SW 1271 (cell line): Measurements from ENCODE around the gene ZNF385B.
"Not testable (repeated sequence)": the region's sequence is repeated elsewhere in the genome, so short reads cannot be mapped to it uniquely, and the experiment has no call there.

Experiments used
- DNase-seq, 2 experiments: peaks; one replicate each; lab custom pipeline; 2025; lab: John Stamatoyannopoulos, UW

ZNF385B gene

DNA sequence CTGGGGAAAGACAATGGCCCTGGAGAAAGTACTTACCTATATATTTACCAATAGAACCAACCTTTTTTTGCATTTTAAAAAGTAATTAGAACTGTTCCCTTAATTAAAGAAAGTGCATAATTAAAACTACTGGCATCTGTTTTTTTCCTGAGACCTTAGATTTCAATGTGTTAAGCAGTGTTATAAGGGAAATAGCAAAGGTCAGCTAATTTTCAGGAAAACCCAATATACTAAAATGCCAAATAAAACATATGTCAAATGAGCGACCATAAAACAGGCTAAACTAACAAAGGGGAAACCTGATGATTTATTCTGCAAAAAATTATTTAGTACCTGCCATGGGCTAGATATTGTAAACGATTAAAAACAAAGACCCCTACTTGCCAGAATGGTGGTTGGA, 372.8 kb downstream of the ZNF385B start:
- no peak for DNase-seq

DNA sequence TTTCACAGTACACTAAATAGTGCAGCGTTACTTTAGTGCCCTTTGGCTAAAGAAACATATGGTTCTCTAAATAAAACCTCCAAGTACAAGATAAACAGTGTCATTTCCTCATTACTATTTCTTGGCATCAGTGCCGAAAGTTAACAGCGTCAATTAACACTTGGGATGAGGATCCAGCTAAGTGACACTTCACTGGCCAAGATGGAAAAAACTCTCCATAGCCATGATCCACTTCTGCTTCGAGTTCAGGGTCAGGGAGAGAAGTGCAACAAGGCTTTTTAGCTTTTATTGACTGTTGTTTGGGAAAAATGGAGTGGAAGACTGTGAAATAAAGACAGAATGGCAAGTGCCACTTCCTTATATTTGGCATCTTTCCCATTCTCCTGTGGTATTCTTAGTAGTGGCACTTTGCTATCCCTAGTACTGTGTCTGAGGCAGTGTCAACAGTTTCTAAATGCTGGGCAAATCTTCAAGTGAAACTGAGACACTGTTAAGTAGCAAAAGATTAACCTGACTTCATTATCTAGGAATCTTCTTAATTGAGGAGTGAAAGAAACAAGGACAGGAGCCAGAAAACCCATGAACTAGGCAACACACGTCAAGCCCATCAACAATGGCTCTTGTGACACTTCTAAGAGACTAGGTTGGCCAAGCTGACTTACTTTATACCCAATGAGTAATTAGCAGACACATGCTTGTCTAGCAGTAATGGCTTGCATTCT, 374.2 kb downstream of the ZNF385B start:
- no peak for DNase-seq

DNA sequence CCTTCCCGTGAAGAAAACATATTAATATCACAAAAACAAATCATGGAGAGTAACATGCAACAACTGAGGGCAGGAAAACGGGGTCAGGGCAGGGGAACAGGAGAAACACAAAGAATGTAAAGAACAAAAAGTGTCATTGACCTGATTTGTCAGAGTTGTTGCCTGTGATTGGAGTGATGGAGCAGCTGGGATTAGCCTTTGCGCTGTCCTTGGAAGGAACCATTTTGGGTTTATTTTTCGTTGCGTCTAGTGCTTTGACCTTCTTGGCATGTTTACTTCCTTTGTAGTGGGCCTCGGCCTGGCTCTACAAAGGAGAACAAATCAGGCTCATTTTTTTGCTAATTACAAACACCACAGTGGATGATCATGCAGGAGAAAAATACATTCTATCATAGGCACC, 378.3 kb downstream of the ZNF385B start:
- no peak for DNase-seq

DNA sequence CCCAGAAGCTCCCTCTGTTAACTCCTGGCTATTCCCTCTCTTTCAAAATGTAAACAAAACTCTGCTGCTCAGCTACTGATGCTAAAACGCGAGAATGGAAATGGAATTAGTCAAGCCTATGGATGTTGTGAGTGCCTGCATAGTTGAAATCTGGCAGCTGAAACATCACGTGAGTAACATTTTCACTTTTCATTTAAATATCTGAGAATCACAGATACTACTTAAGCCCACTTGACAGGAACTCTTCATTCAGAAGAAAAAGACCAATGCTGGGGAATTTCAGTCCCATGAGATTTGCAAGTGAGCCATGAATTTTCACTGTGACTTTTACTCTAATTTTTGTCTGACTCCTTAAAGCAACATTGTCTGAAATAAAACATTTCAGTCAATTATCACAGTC, 381.5 kb downstream of the ZNF385B start:
- no peak for DNase-seq

DNA sequence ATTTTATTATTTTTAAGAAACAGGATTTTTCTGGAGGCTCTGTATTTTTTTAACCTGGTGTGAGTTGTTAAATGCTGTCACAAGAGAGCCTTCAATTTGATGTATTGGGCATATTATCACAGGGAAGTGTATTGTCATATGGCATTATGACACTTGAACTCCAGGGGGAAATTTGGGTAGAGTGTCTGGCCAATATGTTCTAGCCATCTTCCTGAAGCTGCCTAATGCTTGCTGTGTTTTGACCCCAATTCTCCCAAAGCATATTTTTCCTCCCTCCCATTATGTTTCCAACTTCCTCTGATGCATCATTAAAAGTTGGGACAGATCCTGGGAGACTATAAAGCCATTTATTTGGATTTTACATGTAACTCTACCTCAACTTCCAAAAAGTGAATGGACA, 382.6 kb downstream of the ZNF385B start:
- DNase-seq = no peak

DNA sequence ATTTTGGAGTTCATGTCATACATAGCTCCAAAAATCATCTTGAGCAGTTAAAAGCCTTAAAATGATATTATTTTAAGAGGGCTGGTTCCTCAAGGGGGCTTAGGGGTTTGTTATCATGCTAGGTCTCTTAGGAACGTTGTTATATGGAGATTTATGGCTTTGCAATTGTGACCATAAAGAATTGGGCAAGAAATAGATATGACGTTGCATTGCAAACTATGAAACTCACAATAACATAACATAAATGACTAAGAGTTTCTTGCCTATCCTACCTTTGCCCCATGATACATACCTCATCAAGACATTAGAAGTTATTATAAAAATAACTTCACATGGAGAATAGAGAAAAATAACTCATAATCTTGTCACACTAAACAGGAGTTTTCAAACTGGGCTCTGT, 390.4 kb downstream of the ZNF385B start:
- no peak for DNase-seq

DNA sequence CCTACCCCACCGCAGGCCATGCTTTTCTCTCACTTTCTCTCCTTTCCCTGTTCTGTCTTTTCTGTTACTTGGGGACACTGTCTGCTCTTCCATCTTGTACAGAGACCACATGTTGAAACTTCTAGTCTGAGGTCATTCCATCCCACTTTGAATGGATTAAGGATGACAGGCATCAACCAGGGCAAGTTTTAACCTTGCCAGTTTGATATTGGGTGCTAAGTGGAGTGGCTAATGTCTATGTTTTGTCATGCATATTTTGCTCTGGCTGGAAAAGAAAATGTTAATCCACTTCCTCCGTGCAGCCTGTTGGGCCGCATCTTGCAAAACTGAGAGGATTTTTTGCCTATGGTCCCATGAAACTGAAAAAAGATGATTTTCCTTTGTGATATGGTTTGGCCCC, 391.3 kb downstream of the ZNF385B start:
- no peak for DNase-seq

DNA sequence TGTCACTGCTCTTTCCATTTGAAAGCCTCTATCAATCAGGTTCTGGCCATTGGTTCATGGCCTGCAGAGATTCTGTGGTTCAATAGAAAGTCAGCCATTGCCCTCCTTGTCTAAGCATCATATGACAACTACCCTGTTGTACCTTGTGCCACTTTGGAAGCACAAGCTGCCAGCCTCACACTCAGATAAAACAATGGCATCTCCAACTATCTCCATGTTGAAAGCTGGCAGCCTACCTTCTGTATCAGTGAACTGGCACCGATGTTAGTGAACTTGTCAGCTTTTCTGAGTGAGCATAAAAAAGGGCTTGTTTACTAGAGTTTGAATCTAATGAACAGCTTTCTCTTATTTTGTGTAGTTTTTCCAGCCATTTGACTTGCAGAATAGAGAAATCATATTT, 393.5 kb downstream of the ZNF385B start:
- no peak for DNase-seq

DNA sequence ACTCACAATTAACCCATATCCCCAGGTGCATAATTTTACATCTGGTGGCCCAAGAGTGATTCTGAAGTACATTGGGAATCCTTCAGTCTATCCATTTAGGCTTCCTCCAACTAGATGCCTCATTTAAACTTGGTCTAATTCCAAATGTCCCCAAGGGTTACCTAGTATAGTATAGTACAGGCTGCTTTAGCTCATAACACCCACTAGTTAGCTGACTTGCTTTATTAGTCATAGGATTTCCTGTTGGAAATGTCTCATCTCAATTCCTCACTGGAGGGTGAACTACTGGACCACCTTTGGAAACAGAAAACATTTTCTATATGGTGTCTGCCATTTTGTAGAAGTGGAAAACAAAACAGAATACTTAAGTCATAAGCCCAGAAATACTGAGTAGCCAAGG, 394.3 kb downstream of the ZNF385B start:
- no peak for DNase-seq

DNA sequence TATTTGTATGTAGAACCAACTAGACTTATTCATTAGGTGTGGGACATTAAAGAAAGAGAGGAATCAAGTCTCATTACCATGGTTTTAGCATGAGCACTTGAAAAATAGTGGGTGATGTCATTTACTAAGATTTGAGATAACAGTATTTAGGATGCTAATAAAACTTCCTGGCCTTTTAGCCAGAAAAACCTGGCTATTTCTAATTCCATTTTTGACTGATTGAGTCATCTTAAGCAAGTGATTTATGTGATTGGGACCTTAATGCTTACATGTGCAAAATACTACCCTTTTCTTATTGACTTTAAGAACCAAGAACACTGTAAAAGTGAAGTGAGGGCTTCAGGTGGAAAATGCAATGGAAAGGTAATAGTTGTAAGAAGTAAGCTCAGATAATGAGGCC, 400.0 kb downstream of the ZNF385B start:
- no peak for DNase-seq

DNA sequence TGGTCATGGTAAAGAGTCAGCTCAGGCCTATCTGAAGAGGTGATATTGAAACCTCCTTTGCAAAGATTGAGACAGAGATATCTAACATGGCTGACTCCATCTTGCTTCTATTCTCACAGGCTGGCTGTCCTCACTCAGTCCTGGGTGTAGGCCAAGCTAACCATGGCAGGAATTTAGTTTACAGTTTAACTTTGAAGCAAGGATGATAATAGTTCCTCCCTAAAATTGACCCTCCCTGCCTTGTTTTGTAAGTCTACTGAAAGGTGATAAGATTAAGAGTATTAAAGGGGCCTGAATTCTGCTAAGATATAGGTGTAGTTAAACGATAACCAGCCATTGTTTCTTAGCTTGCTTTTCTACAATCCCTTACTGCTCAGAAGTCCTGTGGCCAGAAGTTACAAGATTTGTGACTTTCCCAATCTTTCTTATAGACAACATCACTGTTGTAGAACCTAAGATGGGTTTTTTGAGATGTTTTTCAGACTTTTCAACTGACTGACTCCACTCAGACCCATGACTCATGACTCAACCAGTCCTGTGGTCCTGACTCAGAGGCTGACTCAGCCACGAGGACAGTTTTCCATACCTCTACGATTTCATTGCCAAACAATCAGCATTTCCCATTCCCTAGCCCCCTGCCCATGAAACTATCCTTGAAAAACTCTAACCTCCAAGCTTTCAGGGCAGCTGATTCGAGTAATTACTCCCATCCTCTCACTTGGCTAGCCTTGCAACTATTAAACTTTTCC, 401.1 kb downstream of the ZNF385B start:
- peak in 1 of 2 experiments; percentile 47 for DNase-seq

DNA sequence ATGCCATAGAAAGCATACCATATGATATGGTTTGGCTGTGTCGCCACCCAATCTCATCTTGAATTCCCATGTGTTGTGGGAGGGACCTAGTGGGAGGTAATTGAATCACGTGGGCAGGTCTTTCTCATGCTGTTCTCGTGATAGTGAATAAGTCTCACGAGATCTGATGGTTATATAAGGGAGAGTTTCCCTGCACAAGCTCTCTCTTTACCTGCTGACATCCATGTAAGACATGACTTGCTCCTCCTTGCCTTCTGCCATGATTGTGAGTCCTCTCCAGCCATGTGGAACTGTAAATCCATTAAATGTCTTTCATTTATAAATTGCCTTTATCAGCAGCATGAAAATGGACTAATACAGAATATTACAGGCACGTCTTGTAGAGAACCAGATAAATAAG, 403.3 kb downstream of the ZNF385B start:
- not testable (repeated sequence) for DNase-seq

DNA sequence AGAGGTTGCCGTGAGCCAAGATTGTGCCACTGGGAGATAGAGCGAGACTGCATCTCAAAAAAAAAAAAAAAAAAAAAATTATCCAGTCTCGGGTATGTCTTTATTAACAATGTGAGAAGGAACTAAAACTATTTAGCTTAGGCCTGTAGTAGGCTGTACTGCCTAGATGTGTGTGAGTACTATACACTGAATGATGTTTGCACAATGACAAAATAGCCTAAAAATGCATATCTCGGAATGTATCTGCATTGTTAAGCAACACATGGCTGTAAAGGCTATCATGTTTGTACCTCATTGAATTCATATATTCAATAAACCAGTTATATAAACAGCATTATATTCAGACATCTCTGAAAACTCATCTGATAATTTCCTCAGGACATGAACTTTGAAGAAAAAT, 405.6 kb downstream of the ZNF385B start:
- DNase-seq = no peak

DNA sequence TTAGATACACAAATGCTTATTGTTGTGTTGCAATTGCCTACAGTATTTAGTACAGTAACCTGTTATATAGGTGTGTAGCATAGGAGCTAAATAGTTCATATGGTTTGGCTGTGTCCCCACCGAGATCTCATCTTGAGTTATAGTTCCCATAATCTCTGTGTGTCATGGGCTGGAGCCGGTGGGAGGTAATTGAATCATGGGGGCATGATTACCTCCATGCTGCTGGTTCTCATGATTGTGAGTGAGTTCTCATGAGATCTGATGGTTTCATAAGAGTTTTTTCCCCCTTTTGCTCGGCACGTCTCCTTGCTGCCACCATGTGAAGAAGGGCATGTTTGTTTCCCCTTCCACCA, 406.3 kb downstream of the ZNF385B start:
- DNase-seq = no peak

DNA sequence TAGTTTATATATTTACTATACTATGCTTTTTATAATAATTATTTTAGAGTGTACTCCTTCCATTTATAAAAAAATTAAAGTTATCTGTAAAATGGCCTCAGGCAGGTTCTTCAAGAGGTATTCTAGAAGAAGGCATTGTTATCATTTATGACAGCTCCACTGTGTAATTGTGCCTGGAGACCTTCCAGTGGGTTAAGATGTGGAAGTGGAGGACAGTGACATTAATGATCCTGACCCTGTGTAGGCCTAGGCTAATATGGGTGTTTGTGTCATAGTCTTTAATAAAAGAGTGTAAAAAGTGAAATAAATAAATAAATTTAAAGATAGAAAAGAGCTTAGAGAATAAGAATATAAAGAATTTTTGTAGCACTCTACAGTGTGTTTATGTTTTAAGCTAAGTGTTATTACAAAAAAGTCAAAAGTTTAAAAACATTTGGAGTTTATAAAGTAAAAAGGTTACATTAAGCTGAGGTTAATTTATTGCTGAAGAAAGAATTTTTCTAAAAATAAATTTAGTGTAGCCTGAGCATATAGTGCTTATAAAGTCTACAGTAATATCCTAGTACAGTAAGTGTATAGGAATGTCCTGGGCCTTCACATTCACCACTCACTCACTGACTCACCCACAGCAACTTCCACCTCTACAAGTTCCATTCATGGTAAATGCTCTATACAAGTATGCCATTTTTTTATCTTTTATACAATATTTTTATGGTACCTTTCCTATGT, 406.8 kb downstream of the ZNF385B start:
- peak; percentile 53 to 83 for DNase-seq

DNA sequence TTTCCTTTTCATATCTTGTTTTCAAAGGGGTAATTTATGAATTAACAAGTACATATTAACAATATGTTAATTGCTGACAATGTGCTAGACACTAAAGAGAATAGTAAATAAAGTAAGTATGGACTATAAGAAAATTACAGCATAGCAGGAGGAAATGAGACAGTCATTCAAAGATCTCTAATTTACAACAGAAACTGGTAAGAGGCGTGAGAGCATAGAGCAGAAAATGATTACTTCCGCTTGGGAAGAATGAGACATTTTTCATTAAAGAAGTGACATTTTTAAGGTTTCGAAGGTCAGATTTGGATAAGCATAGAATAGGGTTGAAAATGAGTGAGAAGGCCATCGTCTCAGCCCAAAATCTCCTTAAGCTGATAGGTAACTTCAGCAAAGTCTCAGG, 412.4 kb downstream of the ZNF385B start:
- DNase-seq = no peak

DNA sequence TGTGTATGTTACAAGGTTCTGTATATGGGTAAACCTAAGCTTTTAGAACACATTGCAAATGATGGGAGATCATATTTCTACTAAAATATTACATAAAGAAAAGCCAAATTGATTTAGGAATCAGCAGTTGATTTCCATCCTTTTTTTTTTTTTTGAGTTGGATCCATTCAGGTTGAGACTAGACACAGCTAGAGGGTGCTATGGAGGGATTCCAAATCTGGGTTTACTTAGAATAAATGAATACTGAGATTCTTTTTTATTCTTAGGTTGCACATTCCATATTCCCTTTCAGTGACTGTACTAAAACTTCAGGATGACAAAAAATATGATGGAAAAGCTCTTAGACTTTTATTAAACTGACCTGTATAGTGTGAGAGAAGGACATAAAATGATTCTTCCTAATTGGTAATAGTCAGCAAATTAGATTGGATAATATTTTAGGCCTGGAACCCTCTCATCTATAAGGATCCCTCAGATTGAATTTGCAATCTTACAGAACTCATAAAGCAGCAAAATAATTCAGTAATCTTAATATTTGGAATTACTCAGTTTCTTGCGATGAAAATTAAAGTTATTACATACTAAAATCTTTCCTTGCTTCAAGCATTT, 413.5 kb downstream of the ZNF385B start:
- DNase-seq = no peak

DNA sequence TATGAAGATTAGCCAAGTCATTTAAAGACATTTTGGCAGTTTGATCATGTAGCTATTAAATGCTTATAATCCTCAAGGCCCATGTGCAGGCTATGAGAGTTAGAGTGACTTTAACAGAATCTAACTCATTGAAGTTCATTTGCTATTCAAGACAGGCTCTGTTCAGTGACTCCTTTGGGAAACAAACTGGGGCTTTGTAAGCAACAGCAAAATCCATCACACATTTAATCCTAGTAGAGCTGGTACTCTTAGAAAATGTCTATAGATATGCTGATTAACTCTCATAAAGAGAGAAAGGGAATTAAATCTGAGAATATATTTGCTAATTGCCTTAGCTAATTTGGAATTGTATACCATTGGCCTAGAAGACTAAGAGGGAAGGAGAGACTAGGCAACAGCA, 414.0 kb downstream of the ZNF385B start:
- DNase-seq = no peak

DNA sequence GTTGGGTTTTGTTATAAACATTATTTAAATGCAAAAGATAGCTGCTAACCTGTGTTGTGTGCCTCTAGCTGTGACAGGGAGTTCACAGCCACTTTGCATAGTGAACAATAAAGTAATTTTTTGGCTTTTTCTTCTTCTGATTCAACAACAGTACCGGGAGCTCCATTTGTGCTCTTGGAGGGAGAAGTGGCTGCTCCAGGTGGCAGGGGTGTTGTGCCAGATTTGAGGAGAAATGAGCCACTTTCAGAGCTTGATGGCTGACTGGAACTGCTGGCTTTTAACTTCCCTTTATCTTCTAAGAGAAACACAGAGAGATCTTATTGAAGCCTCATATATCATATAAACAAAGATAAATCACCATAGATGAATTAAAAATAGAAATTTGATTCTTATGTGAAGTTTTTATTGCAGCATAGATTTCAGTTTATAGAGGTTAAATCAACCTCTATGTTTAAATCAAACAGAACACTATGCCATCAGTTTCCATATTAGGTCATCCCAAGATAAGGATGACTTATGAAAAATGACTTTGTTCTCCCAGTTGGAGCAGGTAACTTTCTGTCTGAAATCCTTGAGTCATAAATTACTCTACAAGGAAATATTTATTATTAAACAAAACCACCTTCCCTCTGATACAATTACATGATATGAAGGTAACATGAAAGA, 414.8 kb downstream of the ZNF385B start:
- DNase-seq = no peak

DNA sequence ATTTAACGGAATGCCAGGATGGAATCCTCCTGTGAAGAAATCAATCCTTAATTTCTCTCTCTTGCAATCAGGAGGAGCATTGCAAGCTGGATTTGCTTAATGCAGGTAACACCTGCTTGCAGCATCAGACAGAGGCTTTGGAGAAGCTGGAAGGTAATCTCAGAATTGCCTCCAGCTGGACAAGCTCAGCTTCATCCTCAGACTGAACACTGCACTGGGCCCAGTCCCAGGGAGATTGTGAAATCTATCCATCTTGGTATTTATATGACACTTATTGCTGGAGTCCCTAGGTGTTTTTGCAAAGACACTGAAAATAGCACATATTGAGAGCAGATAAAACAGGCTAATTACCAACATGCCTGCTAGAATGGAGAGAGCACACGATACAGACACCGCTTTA, 417.4 kb downstream of the ZNF385B start:
- DNase-seq = no peak

DNA sequence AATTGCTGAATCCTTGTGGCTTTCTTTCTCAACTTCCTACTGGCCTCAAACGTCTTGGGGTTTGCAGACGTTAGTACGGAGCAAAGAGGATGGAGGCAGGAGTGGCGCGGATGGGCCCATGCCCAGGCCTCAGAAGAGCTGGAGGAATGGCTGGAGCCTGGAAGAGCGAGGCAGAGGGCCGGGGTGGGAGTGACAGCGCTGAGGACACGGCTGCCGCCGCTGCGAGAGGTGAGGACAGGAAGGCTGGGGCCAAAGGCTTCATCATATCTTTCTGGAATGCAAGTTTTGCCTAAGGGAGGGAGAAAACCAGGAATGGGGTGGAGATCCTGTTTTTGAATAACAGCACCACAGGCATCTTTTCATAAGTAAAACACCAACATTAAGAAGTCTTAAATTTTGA, 418.2 kb downstream of the ZNF385B start:
- DNase-seq = no peak

DNA sequence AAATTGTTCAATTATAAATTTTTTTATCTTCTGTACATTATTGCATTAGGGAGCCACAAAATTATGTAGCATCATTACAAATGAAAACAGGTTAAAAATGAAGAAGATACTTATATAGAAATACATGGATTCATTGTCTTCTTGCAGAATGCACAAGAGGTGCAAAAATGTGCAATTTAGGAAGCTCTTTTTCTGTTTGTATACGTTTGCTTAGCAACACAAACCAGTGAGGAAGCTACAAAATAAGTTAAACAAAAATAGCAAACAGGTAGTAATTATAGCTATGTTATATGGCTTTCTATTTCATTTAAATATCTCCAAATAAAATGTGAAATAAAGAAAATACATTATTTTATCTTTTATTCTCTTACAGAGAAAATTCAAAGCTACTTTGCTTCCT, 419.2 kb downstream of the ZNF385B start:
- DNase-seq = no peak
